ENCODE measurements around the gene ALKBH4. TPM values are rescaled to one million over a fixed set of nuclear protein-coding genes. Genes with fewer than 3 reads are reported as not detected.

ALKBH4 gene
- total RNA-seq, 6 experiments from 2014 or later = 3.7 to 11.7 (median 5.6) TPM

DNA sequence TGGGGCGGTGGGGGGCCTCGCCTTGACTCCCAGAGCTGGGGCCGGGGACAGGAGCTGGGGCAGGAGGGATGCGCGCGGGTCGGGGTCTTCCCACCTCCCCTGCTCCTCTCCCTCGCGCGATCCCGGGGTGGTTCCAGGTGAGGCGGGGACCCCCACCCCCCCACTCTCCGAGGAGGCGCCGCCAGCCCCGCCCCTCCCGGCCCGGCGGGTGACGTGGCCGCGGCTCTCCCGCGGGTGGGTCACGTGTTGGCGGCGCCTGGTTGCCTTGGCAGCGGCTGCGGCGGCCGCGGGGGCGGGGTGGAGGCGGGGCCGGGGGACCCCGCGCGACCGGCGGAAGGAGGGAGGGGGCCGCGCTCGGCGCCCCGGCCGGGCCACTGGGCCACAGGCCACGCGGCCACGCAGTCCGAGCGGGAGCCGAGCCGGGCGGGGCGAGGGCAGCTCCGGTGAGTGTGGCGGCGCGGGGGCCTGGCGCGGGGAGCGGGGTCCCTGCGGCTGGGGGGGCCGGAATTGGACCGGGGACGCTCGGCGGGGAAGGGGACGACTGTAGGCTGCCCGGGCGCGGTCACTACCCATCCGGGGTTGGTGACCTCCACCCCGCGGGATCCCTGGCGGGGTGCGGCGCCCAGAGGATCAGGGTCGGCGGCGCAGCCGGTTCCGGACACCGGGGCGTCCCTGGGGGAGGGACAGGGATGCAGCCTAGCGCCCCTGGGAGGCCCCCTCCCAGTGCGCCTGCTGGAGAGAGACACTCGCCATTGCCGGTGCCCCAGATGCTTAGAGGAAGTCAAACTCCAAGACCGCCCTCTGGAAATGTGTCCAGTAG lies 31.2 kb downstream of the ALKBH4 start, which contains the start of gene ORAI2:
TSS of gene ORAI2 (plus strand) at position 357 of the 820 bp plus-strand sequence. CDS start 5,382 bp downstream, outside the sequence.
- intact Hi-C loops (cut with DNase I) = no loop called here
- peak within 1 kb of the TSS; percentile 56 to 69 (median 66) for H3K27ac ChIP-seq
- H3K36me3 ChIP-seq = no peaks in the 10 kb centered on the region
- TF ChIP-seq CTCF (IDR thresholded peaks at IDR 0.05) (no peak), POLR2A (IDR thresholded peaks at IDR 0.05) (no peak)
- ATAC-seq (peak; percentile 77 to 88 (median 84)), DNase-seq (peak; percentile 84 to 91 (median 89))
- no CpG with 5 or more reads among the region's 90 CpGs for WGBS (ENCODE audit: insufficient coverage, low coverage, low lambda C conversion rate, missing lambda C conversion rate)
- no peaks in the 10 kb centered on the region for H3K27me3 ChIP-seq
- H3K4me1 ChIP-seq = peaks cover 0 to 24% (median 3%) of the 10 kb centered on the region in 4 donors
- peak within 1 kb of the TSS; percentile 55 to 70 (median 59) for H3K4me3 ChIP-seq
- no peaks in the 10 kb centered on the region for H3K9me3 ChIP-seq

GRCh38 chr7:102432442-102433218 lies 32.0 kb downstream of the ALKBH4 start:
- WGBS (ENCODE audit: insufficient coverage, low coverage, low lambda C conversion rate, missing lambda C conversion rate) = 24% methylated on average over 16 of the region's 27 CpGs
- Histone ChIP-seq H3K4me1 (peaks cover 0 to 24% (median 3%) of the 10 kb centered on the region in 4 donors), H3K27ac (peak overlapping the region; percentile 6 to 66 (median 56))

GRCh38 chr7:102431617-102432298 lies 32.9 kb downstream of the ALKBH4 start:
- no peaks in the 10 kb centered on the region for H3K9me3 ChIP-seq
- H3K4me3 ChIP-seq = no peak overlapping the region
- no peak for DNase-seq
- peak in 1 of 4 donors; percentile 8 for ATAC-seq
- TF ChIP-seq POLR2A (IDR thresholded peaks at IDR 0.05) (no peak), CTCF (IDR thresholded peaks at IDR 0.05) (no peak)
- H3K36me3 ChIP-seq = no peaks in the 10 kb centered on the region
- H3K27me3 ChIP-seq = no peaks in the 10 kb centered on the region
- H3K4me1 ChIP-seq = peaks cover 0 to 24% (median 3%) of the 10 kb centered on the region in 4 donors
- WGBS (ENCODE audit: insufficient coverage, low coverage, low lambda C conversion rate, missing lambda C conversion rate) = 44% methylated on average over 12 of the region's 17 CpGs
- intact Hi-C loops (cut with DNase I) = no loop called here
- H3K27ac ChIP-seq = peak overlapping the region in 2 of 3 donors; percentile 36 to 56

More at GRCh38 chr7:102432442-102433218, 32.0 kb downstream of the ALKBH4 start:
- Histone ChIP-seq H3K36me3 (no peaks in the 10 kb centered on the region), H3K27me3 (no peaks in the 10 kb centered on the region), H3K4me3 (peak overlapping the region; percentile 32 to 59 (median 55)), H3K9me3 (no peaks in the 10 kb centered on the region)
- intact Hi-C loops (cut with DNase I) = no loop called here
- DNase-seq (no peak), ATAC-seq (peak; percentile 22 to 36 (median 22))
- no peak for TF ChIP-seq CTCF (IDR thresholded peaks at IDR 0.05)
- TF ChIP-seq POLR2A (IDR thresholded peaks at IDR 0.05) = no peak

Data from right lobe of liver (tissue), 6 donors.